ENCODE measurements around the gene FAHD2A.

DNA sequence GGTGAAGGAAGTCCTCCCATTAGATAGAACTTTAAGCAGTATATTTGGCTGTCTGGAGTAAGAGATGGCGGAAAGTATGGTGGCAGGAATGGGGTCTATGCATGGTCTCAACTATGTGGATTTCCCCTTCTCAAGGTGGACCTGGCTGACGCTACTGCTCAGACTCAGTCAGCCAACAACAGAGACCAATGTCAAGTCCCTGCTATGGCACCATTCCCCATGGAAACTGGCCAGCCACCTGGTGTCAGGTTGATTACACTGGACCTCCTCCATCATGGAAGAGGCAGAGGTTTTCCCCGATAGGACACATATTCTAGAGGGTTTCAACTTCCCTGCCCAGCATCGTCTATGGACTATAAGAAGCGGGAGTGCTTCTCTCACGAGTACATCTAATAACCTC, 8.6 kb upstream of the FAHD2A start:
- TF ChIP-seq, protein P1, sequence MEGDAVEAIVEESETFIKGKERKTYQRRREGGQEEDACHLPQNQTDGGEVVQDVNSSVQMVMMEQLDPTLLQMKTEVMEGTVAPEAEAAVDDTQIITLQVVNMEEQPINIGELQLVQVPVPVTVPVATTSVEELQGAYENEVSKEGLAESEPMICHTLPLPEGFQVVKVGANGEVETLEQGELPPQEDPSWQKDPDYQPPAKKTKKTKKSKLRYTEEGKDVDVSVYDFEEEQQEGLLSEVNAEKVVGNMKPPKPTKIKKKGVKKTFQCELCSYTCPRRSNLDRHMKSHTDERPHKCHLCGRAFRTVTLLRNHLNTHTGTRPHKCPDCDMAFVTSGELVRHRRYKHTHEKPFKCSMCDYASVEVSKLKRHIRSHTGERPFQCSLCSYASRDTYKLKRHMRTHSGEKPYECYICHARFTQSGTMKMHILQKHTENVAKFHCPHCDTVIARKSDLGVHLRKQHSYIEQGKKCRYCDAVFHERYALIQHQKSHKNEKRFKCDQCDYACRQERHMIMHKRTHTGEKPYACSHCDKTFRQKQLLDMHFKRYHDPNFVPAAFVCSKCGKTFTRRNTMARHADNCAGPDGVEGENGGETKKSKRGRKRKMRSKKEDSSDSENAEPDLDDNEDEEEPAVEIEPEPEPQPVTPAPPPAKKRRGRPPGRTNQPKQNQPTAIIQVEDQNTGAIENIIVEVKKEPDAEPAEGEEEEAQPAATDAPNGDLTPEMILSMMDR (IDR thresholded peaks at IDR 0.05), result no peak
- TF ChIP-seq POLR2A (IDR thresholded peaks at IDR 0.05) (no peak), POLR2AphosphoS5 (IDR thresholded peaks at IDR 0.05) (no peak)
